C4-2B (cell line): Measurements from ENCODE around the gene AQP12A.

ENCODE experiments used
- H3K27ac ChIP-seq: fragments of 450-650 bp; 2 replicates; pipeline ENCODE4 v1.5.1; 2017
- CTCF ChIP-seq: fragments of 450-650 bp; conservative IDR thresholded peaks from 2 replicates; pipeline ENCODE4 v1.5.1; 2017; ENCODE audit warnings: mild to moderate bottlenecking
- ZFX ChIP-seq: fragments of 450-650 bp; IDR thresholded peaks from 2 replicates; pipeline ENCODE4 v1.6.1; 2017

The AQP12A gene

GRCh38 chr2:240733803-240734495 is 42.3 kb downstream of the AQP12A start:
- H3K27ac ChIP-seq = no peak overlapping the region
- TF ChIP-seq ZFX (no peak), CTCF (no peak; the same call in 1 of the 2 replicates)

GRCh38 chr2:240734756-240735155 is 43.1 kb downstream of the AQP12A start:
- TF ChIP-seq CTCF (no peak), ZFX (no peak)
- H3K27ac ChIP-seq = no peak overlapping the region

- TF ChIP-seq ZFX (no peak), CTCF (no peak)
- no peak overlapping the region for H3K27ac ChIP-seq
Observed at GRCh38 chr2:240735476-240735875, 43.8 kb downstream of the AQP12A start.

GRCh38 chr2:240736281-240737250 is 44.9 kb downstream of the AQP12A start:
- TF ChIP-seq ZFX = no peak
- TF ChIP-seq CTCF = no peak
- H3K27ac ChIP-seq = no peak overlapping the region

- TF ChIP-seq ZFX = no peak
- TF ChIP-seq CTCF = no peak
- H3K27ac ChIP-seq = no peak overlapping the region
Observed at GRCh38 chr2:240737512-240737911, 45.8 kb downstream of the AQP12A start.

GRCh38 chr2:240737958-240738357 is 46.3 kb downstream of the AQP12A start:
- TF ChIP-seq ZFX (no peak), CTCF (no peak)
- no peak overlapping the region for H3K27ac ChIP-seq

- TF ChIP-seq CTCF = no peak
- no peak for TF ChIP-seq ZFX
- no peak overlapping the region for H3K27ac ChIP-seq
Observed at GRCh38 chr2:240739797-240740196, 48.1 kb downstream of the AQP12A start.
